BLaER1 treated with 17β-estradiol and CSF1 and Interleukin-3, amounts not matched to agents 10 nM and 100 nM (cell line): ENCODE measurements around the gene SAFB.
A peak's percentile ranks its signal among the peaks of the same experiment; 100 is the strongest.

Experiments
- H3K27ac ChIP-seq, 11 experiments: shearing (Covaris generic); formaldehyde crosslinking; 2 replicates each; pipeline ENCODE4 v1.8.1; 2022
- H3K27me3 ChIP-seq, 11 experiments: shearing (Covaris generic); formaldehyde crosslinking; 2 replicates each; pipeline ENCODE4 v1.8.1; 2022
- H3K36me3 ChIP-seq, 11 experiments: shearing (Covaris generic); formaldehyde crosslinking; 2 replicates each; pipeline ENCODE4 v1.8.1; 2022
- H3K4me1 ChIP-seq, 10 experiments: shearing (Covaris generic); formaldehyde crosslinking; 2 replicates each; pipeline ENCODE4 v1.8.1; 2022
- H3K4me2 ChIP-seq, 11 experiments: shearing (Covaris generic); formaldehyde crosslinking; 2 replicates each; pipeline ENCODE4 v1.8.1; 2022
- H3K4me3 ChIP-seq, 10 experiments: shearing (Covaris generic); formaldehyde crosslinking; 2 replicates each; pipeline ENCODE4 v1.8.1; 2022
- H3K9ac ChIP-seq, 11 experiments: shearing (Covaris generic); formaldehyde crosslinking; 2 replicates each; pipeline ENCODE4 v1.8.1; 2022
- H3K9me3 ChIP-seq, 11 experiments: shearing (Covaris generic); formaldehyde crosslinking; replicated peaks in 1 of 11; 2 replicates each; pipeline ENCODE4 v1.8.1; 2022
- H4K20me1 ChIP-seq, 11 experiments: shearing (Covaris generic); formaldehyde crosslinking; 2 replicates each; pipeline ENCODE4 v1.8.1; 2022
- Cebpa-rat ChIP-seq, 11 experiments: shearing (Covaris generic); IDR thresholded peaks; 2 replicates each; pipeline ENCODE4 v1.8.1; 2022

The SAFB gene

GRCh38 chr19:5680437-5681368 is 57.8 kb downstream of the SAFB start, which contains the start of the genes HSD11B1L and MICOS13:
TSS of gene HSD11B1L (plus strand) at chr19:5681027. CDS start at chr19:5684833, 3,806 bp downstream.
TSS of gene MICOS13 (minus strand) at chr19:5680516. CDS start at chr19:5680486, 30 bp downstream.
- peak within 1 kb of the TSS; percentile 85 to 100 (median 96) for H3K4me2 ChIP-seq
- H3K4me1 ChIP-seq = peaks cover 16 to 23% (median 20%) of the 10 kb centered on the region in 10 experiments
- H3K9ac ChIP-seq = peak within 1 kb of the TSS; percentile 84 to 93 (median 92)
- TF ChIP-seq Cebpa-rat (IDR thresholded peaks at IDR 0.05) = no peak
- no peaks in the 10 kb centered on the region for H3K9me3 ChIP-seq
- H3K27me3 ChIP-seq = no peaks in the 10 kb centered on the region
- peaks cover 0 to 26% (median 9%) of the 10 kb centered on the region in 11 experiments; a peak in 10 of 22 replicates for H3K36me3 ChIP-seq
- H3K27ac ChIP-seq = peak within 1 kb of the TSS; percentile 79 to 93 (median 88)
- H3K4me3 ChIP-seq = peak within 1 kb of the TSS; percentile 81 to 95 (median 90)
- H4K20me1 ChIP-seq = peaks cover 0 to 20% (median 0%) of the 10 kb centered on the region in 11 experiments; a peak in 7 of 22 replicates

GRCh38 chr19:5681391-5682106 is 58.7 kb downstream of the SAFB start:
- TF ChIP-seq Cebpa-rat (IDR thresholded peaks at IDR 0.05) = no peak
- Histone ChIP-seq H3K27me3 (no peaks in the 10 kb centered on the region), H3K4me1 (peaks cover 23 to 31% (median 27%) of the 10 kb centered on the region in 10 experiments), H3K27ac (peak overlapping the region in 3 of 11 experiments; percentile 91 to 93 (median 92); a peak in 3 of 22 replicates), H3K36me3 (peaks cover 0 to 18% (median 9%) of the 10 kb centered on the region in 11 experiments; a peak in 9 of 22 replicates), H3K4me2 (peak overlapping the region; percentile 84 to 99 (median 94)), H3K9ac (peak overlapping the region; percentile 84 to 93 (median 92); a peak in 18 of 22 replicates), H3K4me3 (peak overlapping the region; percentile 81 to 95 (median 90)), H4K20me1 (peaks cover 0 to 15% (median 0%) of the 10 kb centered on the region in 11 experiments; a peak in 3 of 22 replicates), H3K9me3 (no peaks in the 10 kb centered on the region)

- Histone ChIP-seq H3K4me3 (no peak overlapping the region), H3K4me2 (peak overlapping the region in 6 of 11 experiments; percentile 3 to 99 (median 90); a peak in 6 of 22 replicates), H3K9ac (no peak overlapping the region), H3K27me3 (no peaks in the 10 kb centered on the region), H3K4me1 (peaks cover 23 to 31% (median 27%) of the 10 kb centered on the region in 10 experiments), H3K36me3 (peaks cover 0 to 12% (median 9%) of the 10 kb centered on the region in 11 experiments; a peak in 9 of 22 replicates), H4K20me1 (peaks cover 0 to 12% (median 0%) of the 10 kb centered on the region in 11 experiments; a peak in 3 of 22 replicates), H3K9me3 (no peaks in the 10 kb centered on the region), H3K27ac (no peak overlapping the region)
- TF ChIP-seq Cebpa-rat (IDR thresholded peaks at IDR 0.05) = no peak
Observed at GRCh38 chr19:5682107-5682482, 59.2 kb downstream of the SAFB start.

GRCh38 chr19:5683177-5683886 is 60.4 kb downstream of the SAFB start:
- H3K27ac ChIP-seq = no peak overlapping the region
- peaks cover 28 to 39% (median 31%) of the 10 kb centered on the region in 10 experiments for H3K4me1 ChIP-seq
- peaks cover 0 to 16% (median 0%) of the 10 kb centered on the region in 11 experiments; a peak in 2 of 22 replicates for H4K20me1 ChIP-seq
- H3K4me2 ChIP-seq = no peak overlapping the region
- no peaks in the 10 kb centered on the region for H3K27me3 ChIP-seq
- H3K4me3 ChIP-seq = no peak overlapping the region
- no peak overlapping the region for H3K9ac ChIP-seq
- TF ChIP-seq Cebpa-rat (IDR thresholded peaks at IDR 0.05) = no peak
- no peaks in the 10 kb centered on the region for H3K9me3 ChIP-seq
- H3K36me3 ChIP-seq = peaks cover 0 to 2% (median under 1%) of the 10 kb centered on the region in 11 experiments; a peak in 4 of 22 replicates

GRCh38 chr19:5684694-5685430 is 62.0 kb downstream of the SAFB start:
- H3K4me3 ChIP-seq = no peak overlapping the region
- H3K4me1 ChIP-seq = peaks cover 19 to 29% (median 22%) of the 10 kb centered on the region in 10 experiments
- no peak overlapping the region for H3K9ac ChIP-seq
- H3K4me2 ChIP-seq = no peak overlapping the region
- peaks cover 0 to 16% (median 0%) of the 10 kb centered on the region in 11 experiments; a peak in 1 of 22 replicates for H4K20me1 ChIP-seq
- H3K27me3 ChIP-seq = no peaks in the 10 kb centered on the region
- no peaks in the 10 kb centered on the region for H3K36me3 ChIP-seq
- H3K27ac ChIP-seq = no peak overlapping the region
- no peak for TF ChIP-seq Cebpa-rat (IDR thresholded peaks at IDR 0.05)
- no peaks in the 10 kb centered on the region for H3K9me3 ChIP-seq

- H3K36me3 ChIP-seq = peaks cover 0 to 8% (median 7%) of the 10 kb centered on the region in 11 experiments; a peak in 15 of 22 replicates
- H3K4me1 ChIP-seq = peaks cover 15 to 25% (median 18%) of the 10 kb centered on the region in 10 experiments
- H3K27ac ChIP-seq = peak overlapping the region; percentile 27 to 87 (median 77); a peak in 17 of 22 replicates
- H3K4me2 ChIP-seq = peak overlapping the region; percentile 76 to 95 (median 89)
- no peak for TF ChIP-seq Cebpa-rat (IDR thresholded peaks at IDR 0.05)
- H4K20me1 ChIP-seq = peaks cover 10 to 27% (median 11%) of the 10 kb centered on the region in 11 experiments
- peak overlapping the region; percentile 63 to 83 (median 80); a peak in 20 of 22 replicates for H3K9ac ChIP-seq
- no peaks in the 10 kb centered on the region for H3K9me3 ChIP-seq
- H3K27me3 ChIP-seq = no peaks in the 10 kb centered on the region
- peak overlapping the region; percentile 54 to 75 (median 67) for H3K4me3 ChIP-seq
Observed at GRCh38 chr19:5686326-5686646, 63.4 kb downstream of the SAFB start.

GRCh38 chr19:5686647-5687359 is 63.9 kb downstream of the SAFB start:
- peak overlapping the region; percentile 63 to 83 (median 80); a peak in 21 of 22 replicates for H3K9ac ChIP-seq
- peak overlapping the region; percentile 27 to 87 (median 77); a peak in 21 of 22 replicates for H3K27ac ChIP-seq
- H3K4me1 ChIP-seq = peaks cover 14 to 22% (median 17%) of the 10 kb centered on the region in 10 experiments
- H3K36me3 ChIP-seq = peaks cover under 1 to 14% (median 12%) of the 10 kb centered on the region in 11 experiments; a peak in 21 of 22 replicates
- no peaks in the 10 kb centered on the region for H3K9me3 ChIP-seq
- H3K27me3 ChIP-seq = no peaks in the 10 kb centered on the region
- H4K20me1 ChIP-seq = peaks cover 15 to 31% (median 16%) of the 10 kb centered on the region in 11 experiments
- peak overlapping the region; percentile 76 to 95 (median 89) for H3K4me2 ChIP-seq
- peak overlapping the region; percentile 54 to 75 (median 67) for H3K4me3 ChIP-seq
- TF ChIP-seq Cebpa-rat (IDR thresholded peaks at IDR 0.05) = no peak
